Testis (tissue), 2 donors: ENCODE data around the gene CDIPT.

Experiments
- POLR2A ChIP-seq: fragments of 450-650 bp; IDR thresholded peaks from one replicate; pipeline ENCODE4 v1.6.1; 2017; ENCODE audit warnings: antibody characterized with exemption, mild to moderate bottlenecking, moderate library complexity
- TF ChIP-seq, protein P1 (sequence below), 3 experiments: fragments of 450-650 bp in 2 of 3; fragments of 200-600 bp in 1 of 3; sonication (generic) in 1 of 3; IDR thresholded peaks; one replicate each; pipeline ENCODE4 v1.5.1; 2016 to 2019; ENCODE audit warnings: antibody characterized with exemption in 3 of 3, mild to moderate bottlenecking in 2 of 3, moderate library complexity in 1 of 3

DNA sequence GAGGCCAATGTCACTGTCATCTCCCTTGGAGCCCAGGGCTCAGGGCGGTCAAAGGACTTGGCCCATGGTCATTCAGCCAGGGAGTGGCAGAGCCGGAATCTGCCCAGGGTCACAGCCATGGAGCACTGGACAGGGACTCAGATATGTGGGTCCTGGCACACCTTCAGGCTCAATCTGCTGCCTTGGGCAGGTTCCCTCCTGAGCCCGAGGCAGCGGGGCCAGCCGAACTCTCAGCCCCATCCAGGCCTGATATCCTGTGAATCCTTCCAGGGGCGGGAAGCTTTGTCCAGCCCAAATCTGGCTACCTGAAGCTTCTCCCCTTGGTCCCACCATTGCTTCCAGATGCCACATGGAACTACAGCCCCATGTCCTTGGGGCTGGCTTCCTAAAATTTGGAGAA, 12.2 kb upstream of the CDIPT start:
- TF ChIP-seq, protein P1, sequence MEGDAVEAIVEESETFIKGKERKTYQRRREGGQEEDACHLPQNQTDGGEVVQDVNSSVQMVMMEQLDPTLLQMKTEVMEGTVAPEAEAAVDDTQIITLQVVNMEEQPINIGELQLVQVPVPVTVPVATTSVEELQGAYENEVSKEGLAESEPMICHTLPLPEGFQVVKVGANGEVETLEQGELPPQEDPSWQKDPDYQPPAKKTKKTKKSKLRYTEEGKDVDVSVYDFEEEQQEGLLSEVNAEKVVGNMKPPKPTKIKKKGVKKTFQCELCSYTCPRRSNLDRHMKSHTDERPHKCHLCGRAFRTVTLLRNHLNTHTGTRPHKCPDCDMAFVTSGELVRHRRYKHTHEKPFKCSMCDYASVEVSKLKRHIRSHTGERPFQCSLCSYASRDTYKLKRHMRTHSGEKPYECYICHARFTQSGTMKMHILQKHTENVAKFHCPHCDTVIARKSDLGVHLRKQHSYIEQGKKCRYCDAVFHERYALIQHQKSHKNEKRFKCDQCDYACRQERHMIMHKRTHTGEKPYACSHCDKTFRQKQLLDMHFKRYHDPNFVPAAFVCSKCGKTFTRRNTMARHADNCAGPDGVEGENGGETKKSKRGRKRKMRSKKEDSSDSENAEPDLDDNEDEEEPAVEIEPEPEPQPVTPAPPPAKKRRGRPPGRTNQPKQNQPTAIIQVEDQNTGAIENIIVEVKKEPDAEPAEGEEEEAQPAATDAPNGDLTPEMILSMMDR (IDR thresholded peaks at IDR 0.05) = no peak
- no peak for TF ChIP-seq POLR2A
